SK-N-SH (cell line): ENCODE measurements around the gene IGFBP3. TPM values are rescaled to one million over a fixed set of nuclear protein-coding genes. Genes with fewer than 3 reads are reported as not detected.

Experiments used
- CTCF ChIA-PET: fragments of 300-600, 350-600 bp; formaldehyde crosslinking; extraction: SDS; loops from one replicate; lab custom pipeline; 2021; lab: Yijun Ruan, JAX
- POLR2A ChIA-PET: fragments of 350-600 bp; sonication (Branson Sonifier 250); formaldehyde crosslinking; extraction: SDS; loops from one replicate; lab custom pipeline; 2020; ENCODE audit warnings: antibody characterized with exemption, inconsistent platforms; lab: Yijun Ruan, JAX
- DNase-seq: peaks from one replicate; pipeline ENCODE4 v3.0.0; 2012
- H2AFZ ChIP-seq: fragments of 200-600 bp; sonication (generic); 2 replicates; pipeline ENCODE4 v1.8.1; 2016; ENCODE audit warnings: antibody characterized with exemption, mild to moderate bottlenecking, low read depth
- H3F3A ChIP-seq: fragments of 200-600 bp; sonication (generic); replicated peaks from 2 replicates; pipeline ENCODE3; 2016; ENCODE audit warnings: antibody characterized with exemption, mild to moderate bottlenecking; ENCODE audit not compliant: insufficient read depth
- H3K27ac ChIP-seq, 2 experiments: fragments of 200-500 bp in 1 of 2; fragments of 200-600 bp in 1 of 2; sonication (Bioruptor generic) in 1 of 2; sonication (generic), shearing (Covaris generic) in 1 of 2; 2 replicates each; pipeline versions ENCODE4 v1.5.1 to v1.6.1; 2014 to 2016; ENCODE audit warnings: low read depth in 2 of 2, inconsistent platforms in 1 of 2, low read length in 1 of 2, mild to moderate bottlenecking in 1 of 2, mixed read lengths in 1 of 2
- H3K27me3 ChIP-seq: fragments of 200-600 bp; sonication (generic), shearing (Covaris generic); 2 replicates; pipeline ENCODE4 v1.6.1; 2016; ENCODE audit warnings: mixed run types; ENCODE audit not compliant: insufficient read depth
- H3K36me3 ChIP-seq, 2 experiments: fragments of 200-500 bp in 1 of 2; fragments of 200-600 bp in 1 of 2; sonication (Bioruptor generic) in 1 of 2; sonication (generic) in 1 of 2; replicated peaks in 1 of 2; 2 replicates each; pipeline versions ENCODE3 to v1.5.1; 2014 to 2016; ENCODE audit warnings: low read length in 1 of 2, mild to moderate bottlenecking in 1 of 2; ENCODE audit not compliant: insufficient read depth in 2 of 2, control insufficient read depth in 1 of 2
- H3K4me1 ChIP-seq, 2 experiments: fragments of 200-500 bp in 1 of 2; fragments of 200-600 bp in 1 of 2; sonication (Bioruptor generic) in 1 of 2; sonication (generic), shearing (Covaris generic) in 1 of 2; 2 replicates each; pipeline versions ENCODE4 v1.5.1 to v1.6.1; 2014 to 2016; ENCODE audit warnings: low read depth in 1 of 2, low read length in 1 of 2, mixed run types in 1 of 2; ENCODE audit not compliant: insufficient read depth in 2 of 2, control insufficient read depth in 1 of 2
- H3K4me2 ChIP-seq: fragments of 200-600 bp; sonication (generic), shearing (Covaris generic); 2 replicates; pipeline ENCODE4 v1.6.1; 2017; ENCODE audit warnings: mixed run types
- H3K4me3 ChIP-seq, 2 experiments: fragments of 200-500 bp in 1 of 2; fragments of 200-600 bp in 1 of 2; sonication (Bioruptor generic) in 1 of 2; sonication (generic), shearing (Covaris generic) in 1 of 2; 2 replicates each; pipeline versions ENCODE4 v1.5.1 to v1.8.1; 2014 to 2016; ENCODE audit warnings: low read depth in 2 of 2, inconsistent platforms in 1 of 2, low read length in 1 of 2, mild to moderate bottlenecking in 1 of 2, mixed read lengths in 1 of 2, moderate library complexity in 1 of 2
- H3K79me2 ChIP-seq: fragments of 200-600 bp; sonication (generic); 2 replicates; pipeline ENCODE4 v1.8.1; 2017; ENCODE audit warnings: mild to moderate bottlenecking; ENCODE audit not compliant: insufficient read depth
- H3K9ac ChIP-seq: fragments of 200-600 bp; sonication (generic); 2 replicates; pipeline ENCODE4 v1.6.1; 2017; ENCODE audit warnings: mixed run types
- H3K9me2 ChIP-seq: fragments of 200-600 bp; sonication (generic); 2 replicates; pipeline ENCODE4 v1.6.1; 2017; ENCODE audit warnings: mixed run types
- H3K9me3 ChIP-seq: fragments of 200-600 bp; sonication (generic); 2 replicates; pipeline ENCODE4 v1.6.1; 2017; ENCODE audit warnings: mixed run types, mild to moderate bottlenecking, moderate library complexity
- H4K20me1 ChIP-seq: fragments of 200-600 bp; sonication (generic); 2 replicates; pipeline ENCODE4 v1.6.1; 2017; ENCODE audit warnings: mild to moderate bottlenecking, mixed run types; ENCODE audit not compliant: insufficient read depth
- CHD2 ChIP-seq: fragments of 150-350 bp; IDR thresholded peaks from 2 replicates; pipeline ENCODE4 v1.6.1; 2018; ENCODE audit warnings: low read length; ENCODE audit not compliant: partially characterized antibody
- ELF1 ChIP-seq: IDR thresholded peaks from 2 replicates; pipeline ENCODE4 v1.4.0; 2012
- EZH2phosphoT487 ChIP-seq: fragments of 200-600 bp; sonication (generic); IDR thresholded peaks from 2 replicates; pipeline ENCODE4 v1.6.1; 2017; ENCODE audit warnings: low read depth, mixed run types, mild to moderate bottlenecking, antibody characterized with exemption, moderate library complexity, borderline replicate concordance
- GATA2 ChIP-seq: sonication (generic); formaldehyde crosslinking; IDR thresholded peaks from 2 replicates; pipeline ENCODE4 v1.5.0; 2020; ENCODE audit warnings: mild to moderate bottlenecking, missing genetic modification reagents
- MAX ChIP-seq: IDR thresholded peaks from 2 replicates; pipeline ENCODE4 v1.4.0; 2012; ENCODE audit warnings: low read depth
- MXI1 ChIP-seq: IDR thresholded peaks from 2 replicates; pipeline ENCODE4 v1.6.1; 2012; ENCODE audit warnings: mild to moderate bottlenecking, low read depth, low read length, improper control_type of control experiment
- NFIC ChIP-seq: IDR thresholded peaks from 2 replicates; pipeline ENCODE4 v1.4.0; 2012; ENCODE audit warnings: borderline replicate concordance
- RAD21 ChIP-seq: IDR thresholded peaks from 2 replicates; pipeline ENCODE4 v1.6.1; 2012; ENCODE audit warnings: mild to moderate bottlenecking, low read length
- RCOR1 ChIP-seq: fragments of 150-350 bp; IDR thresholded peaks from 2 replicates; pipeline ENCODE4 v1.6.1; 2017; ENCODE audit warnings: antibody characterized with exemption, low read length
- RFX5 ChIP-seq: IDR thresholded peaks from 2 replicates; pipeline ENCODE4 v1.6.1; 2012; ENCODE audit warnings: mild to moderate bottlenecking, improper control_type of control experiment, low read length
- SIN3A ChIP-seq: IDR thresholded peaks from 2 replicates; pipeline ENCODE4 v1.6.1; 2012; ENCODE audit warnings: low read depth, mild to moderate bottlenecking, low read length, moderate library complexity, borderline replicate concordance
- SMC3 ChIP-seq: IDR thresholded peaks from 2 replicates; pipeline ENCODE4 v1.6.1; 2012; ENCODE audit warnings: low read depth, low read length, improper control_type of control experiment
- TAF1 ChIP-seq: IDR thresholded peaks from 2 replicates; pipeline ENCODE4 v1.6.1; 2012; ENCODE audit warnings: low read depth, mild to moderate bottlenecking, low read length, moderate library complexity, borderline replicate concordance
- TEAD4 ChIP-seq: IDR thresholded peaks from 2 replicates; pipeline ENCODE4 v1.4.0; 2012; ENCODE audit warnings: mild to moderate bottlenecking, borderline replicate concordance; ENCODE audit not compliant: insufficient read depth
- YY1 ChIP-seq: IDR thresholded peaks from 2 replicates; pipeline ENCODE4 v1.4.0; 2012; ENCODE audit warnings: low read depth, mild to moderate bottlenecking
- ZBTB33 ChIP-seq: IDR thresholded peaks from 2 replicates; pipeline ENCODE4 v1.4.0; 2012; ENCODE audit warnings: low read depth, borderline replicate concordance
- WGBS: methylation state at CpG from one replicate; pipeline ENCODE4 v1.1.6; 2017; ENCODE audit warnings: low lambda C conversion rate; 5-methylcytosine and 5-hydroxymethylcytosine counted together
- polyA plus RNA-seq, 3 experiments: library from polyadenylated mRNA; depleted of rRNA; stranded (reverse); fragments of >200 nt; gene quantifications; 2 replicates each; pipeline ENCODE4 v1.2.3, GENCODE V29; 2012
- TF ChIP-seq, protein P1 (sequence below): fragments of 150-350 bp; IDR thresholded peaks from 2 replicates; pipeline ENCODE4 v1.6.1; 2016; ENCODE audit warnings: mild to moderate bottlenecking, low read depth, low read length

The IGFBP3 gene
- polyA plus RNA-seq, 1 of the 3 experiments (the other 2 are of a cell fraction): 51.2 TPM

- Histone ChIP-seq H3K79me2 (no peaks in the 10 kb centered on the region), H3K9me3 (no peaks in the 10 kb centered on the region), H3K4me3 (no peak overlapping the region), H2AFZ (no peak overlapping the region), H3F3A (peaks cover under 1% of the 10 kb centered on the region), H3K27ac (no peak overlapping the region), H3K36me3 (no peaks in the 10 kb centered on the region), H3K4me2 (no peak overlapping the region), H3K9me2 (no peaks in the 10 kb centered on the region), H3K27me3 (no peaks in the 10 kb centered on the region), H3K9ac (no peak overlapping the region), H3K4me1 (no peaks in the 10 kb centered on the region), H4K20me1 (no peaks in the 10 kb centered on the region)
- ChIA-PET POLR2A (no interaction called here), CTCF (interaction anchor here (0.6 kb wide), 1 partner anchor 396 kb away, joined by 3 read pairs; no protein-coding TSS in a partner anchor)
- DNase-seq: no peak
- TF ChIP-seq, protein P1, sequence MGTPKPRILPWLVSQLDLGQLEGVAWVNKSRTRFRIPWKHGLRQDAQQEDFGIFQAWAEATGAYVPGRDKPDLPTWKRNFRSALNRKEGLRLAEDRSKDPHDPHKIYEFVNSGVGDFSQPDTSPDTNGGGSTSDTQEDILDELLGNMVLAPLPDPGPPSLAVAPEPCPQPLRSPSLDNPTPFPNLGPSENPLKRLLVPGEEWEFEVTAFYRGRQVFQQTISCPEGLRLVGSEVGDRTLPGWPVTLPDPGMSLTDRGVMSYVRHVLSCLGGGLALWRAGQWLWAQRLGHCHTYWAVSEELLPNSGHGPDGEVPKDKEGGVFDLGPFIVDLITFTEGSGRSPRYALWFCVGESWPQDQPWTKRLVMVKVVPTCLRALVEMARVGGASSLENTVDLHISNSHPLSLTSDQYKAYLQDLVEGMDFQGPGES: no peak
Measured at GRCh38 chr7:45930967-45931366, 9.9 kb upstream of the IGFBP3 start.

DNA sequence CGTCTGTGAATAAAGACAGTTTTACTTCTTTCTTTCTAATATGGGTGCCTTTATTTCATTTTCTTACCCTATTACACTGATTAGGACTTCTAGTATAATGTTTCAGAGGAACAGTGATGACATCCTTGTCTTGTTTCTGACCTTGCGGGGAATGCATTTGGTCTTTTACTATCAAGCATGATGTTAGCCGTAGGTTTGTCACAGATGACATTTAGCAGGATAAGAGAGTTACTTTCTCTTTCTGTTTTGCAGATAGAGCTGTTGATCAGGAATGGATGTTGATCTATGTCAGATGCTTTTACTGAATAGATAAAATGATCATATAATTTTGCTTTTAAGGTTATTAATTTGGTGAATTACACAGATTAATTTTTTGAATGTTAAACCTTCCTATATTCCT is 6.6 kb upstream of the IGFBP3 start:
- TF ChIP-seq MXI1: no peak
- no peak for TF ChIP-seq SMC3
- TF ChIP-seq GATA2: no peak
- no peak for TF ChIP-seq CHD2
- no peak for TF ChIP-seq MAX
- no peak for TF ChIP-seq RAD21
- Histone ChIP-seq H4K20me1 (no peaks in the 10 kb centered on the region), H3K36me3 (no peaks in the 10 kb centered on the region), H3K9me2 (no peaks in the 10 kb centered on the region), H3F3A (peaks cover 20% of the 10 kb centered on the region), H3K9me3 (no peaks in the 10 kb centered on the region), H3K4me3 (no peak overlapping the region), H3K27ac (no peak overlapping the region), H2AFZ (no peak overlapping the region), H3K79me2 (no peaks in the 10 kb centered on the region), H3K9ac (no peak overlapping the region), H3K27me3 (no peaks in the 10 kb centered on the region), H3K4me2 (no peak overlapping the region), H3K4me1 (peaks cover 9 to 17% of the 10 kb centered on the region in 2 experiments)
- 93% methylated on average over 3 of the region's 3 CpGs for WGBS
- no peak for DNase-seq
- POLR2A ChIA-PET: no interaction called here
- CTCF ChIA-PET: interaction anchor here (0.6 kb wide), 1 partner anchor 11 kb away, joined by 3 read pairs; no protein-coding TSS in a partner anchor

DNA sequence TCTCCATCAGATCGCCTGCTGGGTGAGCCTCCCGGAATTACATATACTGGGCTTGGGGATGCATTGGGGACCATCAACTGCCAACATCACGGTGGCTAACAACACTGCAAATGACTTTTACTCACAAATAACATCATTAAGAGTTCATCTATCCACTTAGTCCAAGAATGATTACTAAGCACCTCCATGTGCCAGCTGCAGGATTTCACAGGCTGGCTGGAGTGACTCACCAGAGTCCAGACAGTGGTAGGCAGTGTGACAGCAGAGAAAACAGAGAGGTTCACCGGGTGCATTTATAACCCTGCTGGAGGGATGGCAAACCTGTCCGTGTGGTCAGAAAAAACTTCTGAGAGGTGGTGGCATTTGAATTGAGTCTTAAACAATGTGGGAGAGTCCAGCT is 3.2 kb upstream of the IGFBP3 start:
- Histone ChIP-seq H2AFZ (no peak overlapping the region), H3K9me2 (no peaks in the 10 kb centered on the region), H3K4me1 (peaks cover 26 to 34% of the 10 kb centered on the region in 2 experiments), H3K9me3 (no peaks in the 10 kb centered on the region), H3K4me2 (peak overlapping the region; percentile 84; the same call in 1 of the 2 replicates), H3K27me3 (no peaks in the 10 kb centered on the region), H3K4me3 (no peak overlapping the region), H3K79me2 (peaks cover 12% of the 10 kb centered on the region), H3K27ac (peak overlapping the region in 1 of 2 experiments; percentile 18; a peak in 1 of 4 replicates), H4K20me1 (peaks cover 9% of the 10 kb centered on the region), H3F3A (peaks cover 24% of the 10 kb centered on the region), H3K36me3 (no peaks in the 10 kb centered on the region), H3K9ac (no peak overlapping the region)
- ChIA-PET POLR2A (interaction anchor here (0.6 kb wide), 1 partner anchor 128 kb away, joined by 3 read pairs; no protein-coding TSS in a partner anchor), CTCF (interaction anchor here (0.6 to 10.7 kb wide), 19 partner anchors 12 to 1279 kb away, joined by 3 to 291 read pairs (median 11); no protein-coding TSS in a partner anchor)
- WGBS: 14% methylated on average over 5 of the region's 5 CpGs
- no peak for DNase-seq
- TF ChIP-seq MAX (peak; percentile 71; the same call in 1 of the 2 replicates), TEAD4 (no peak), SIN3A (peak; percentile 31; the same call in 1 of the 2 replicates), RFX5 (no peak), YY1 (no peak), RCOR1 (no peak), ELF1 (no peak), EZH2phosphoT487 (no peak), CHD2 (no peak), ZBTB33 (no peak), NFIC (peak; percentile 46; the same call in 1 of the 2 replicates), TAF1 (no peak)
